HG02970 (cell line): Measurements from ENCODE around the gene SGCD.

Experiments
- ATAC-seq: cut with Tn5 transposase; IDR thresholded peaks from one replicate; pipeline ENCODE4 v1.9.1; 2021; ENCODE audit warnings: mild to moderate bottlenecking, moderate library complexity, moderate number of reproducible peaks; ENCODE audit not compliant: unreplicated experiment, low FRiP score

SGCD gene

GRCh38 chr5:156326718-156327259 is at the start of gene SGCD:
SGCD (plus strand) TSS chr5:156327164.
- no peak for ATAC-seq

DNA sequence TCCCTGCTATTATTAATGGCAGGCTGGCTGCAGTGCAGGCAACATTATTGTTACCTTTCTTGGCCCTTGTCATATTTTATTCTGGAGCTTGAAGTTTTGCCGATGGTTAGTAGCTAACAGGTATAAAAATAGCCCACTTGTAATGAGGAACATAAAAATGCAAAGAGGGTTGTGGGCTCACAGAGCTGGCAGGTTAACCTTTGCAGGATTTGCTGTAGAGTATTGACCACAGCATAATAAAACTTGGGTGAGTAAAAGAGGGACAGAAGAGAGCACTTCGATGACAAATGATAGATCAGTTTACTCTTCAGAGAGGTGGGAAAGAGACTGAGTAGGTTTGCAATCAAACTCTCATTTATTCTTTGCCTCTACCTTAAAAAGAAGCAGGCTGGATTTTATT is 49.7 kb upstream of the SGCD start:
- ATAC-seq, result no peak

DNA sequence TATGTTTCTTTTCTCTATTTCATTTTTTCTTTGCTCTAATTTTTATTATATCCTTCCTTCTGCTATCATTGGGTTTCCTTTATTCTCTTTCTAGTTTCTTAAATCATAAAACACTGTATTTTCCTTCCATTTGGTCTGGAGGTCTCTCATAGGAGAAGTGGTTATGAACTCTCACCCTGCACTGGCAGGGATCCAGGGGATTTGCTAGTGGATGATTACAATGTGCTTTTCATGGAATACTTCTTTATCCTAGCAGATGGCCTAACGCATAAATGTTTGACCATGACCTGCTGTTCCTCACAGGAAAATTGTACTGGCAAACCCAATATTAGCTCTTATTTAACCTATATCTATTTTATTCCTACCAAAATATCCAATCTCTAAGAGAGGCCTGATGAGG is 31.5 kb upstream of the SGCD start:
- ATAC-seq, result no peak

DNA sequence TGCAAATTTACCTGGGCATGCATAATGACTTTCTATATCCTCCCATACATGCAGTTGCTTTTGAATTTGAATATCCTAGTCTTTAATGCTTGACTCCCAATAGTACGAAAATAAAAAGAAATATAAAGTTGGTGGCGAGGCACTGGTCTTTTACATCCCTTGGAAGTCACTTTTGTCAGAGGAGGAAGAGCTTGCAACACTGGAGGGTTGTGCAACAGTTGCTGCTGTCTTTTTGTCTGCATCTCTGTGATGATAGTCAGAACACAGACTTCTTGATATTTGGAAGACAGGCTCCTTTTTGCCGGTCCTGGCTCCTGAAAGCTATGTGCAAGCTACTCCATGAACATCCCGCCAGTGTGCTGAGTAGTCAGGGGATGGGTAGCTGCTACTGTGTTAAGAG is 16.8 kb upstream of the SGCD start:
- no peak for ATAC-seq

- no peak for ATAC-seq
Measured at GRCh38 chr5:156312897-156313694, 13.9 kb upstream of the SGCD start.

DNA sequence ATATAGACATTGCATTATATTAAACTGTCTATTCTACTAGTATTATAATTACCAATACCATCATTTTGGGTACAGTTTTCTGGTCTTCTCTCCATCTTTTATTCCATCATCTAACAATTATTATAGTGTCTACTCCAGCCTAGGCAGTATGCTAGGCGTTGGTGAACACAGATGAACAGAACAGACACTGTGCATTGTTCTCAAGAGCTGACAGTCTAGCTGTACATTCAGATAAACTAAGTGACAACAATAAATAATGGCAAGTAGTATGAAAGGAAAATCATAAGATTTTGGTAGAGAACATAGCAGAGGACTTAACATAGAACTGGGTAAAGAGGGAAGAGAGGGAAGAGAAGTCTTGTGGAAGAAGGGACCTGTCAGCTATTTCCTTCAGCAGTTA is 12.5 kb upstream of the SGCD start:
- no peak for ATAC-seq

GRCh38 chr5:156322666-156323065 is 4.3 kb upstream of the SGCD start:
- no peak for ATAC-seq

- ATAC-seq, result no peak
Measured at GRCh38 chr5:156327296-156327695, 332 bp downstream of the SGCD start.

GRCh38 chr5:156328161-156328560 is 1.2 kb downstream of the SGCD start:
- no peak for ATAC-seq

DNA sequence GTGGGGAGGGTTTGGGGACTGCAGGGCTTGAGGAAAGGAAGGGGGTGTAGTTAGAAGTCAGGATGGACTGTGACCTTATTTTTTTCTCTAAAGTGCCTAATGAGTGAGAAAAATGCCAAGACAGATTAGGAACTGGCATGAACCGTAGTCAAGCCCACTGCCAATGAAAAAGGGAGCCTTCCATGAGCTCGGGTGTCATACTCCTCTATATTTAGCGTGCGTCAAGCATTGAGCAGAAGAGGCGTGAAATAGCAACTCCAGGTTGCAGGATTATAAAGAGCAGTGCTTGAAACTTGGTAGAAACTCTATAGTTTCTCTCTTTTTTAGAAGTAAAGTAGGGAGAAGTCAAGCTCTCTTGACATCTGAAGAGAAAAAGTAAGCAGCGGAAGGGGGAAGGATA is 1.8 kb downstream of the SGCD start:
- no peak for ATAC-seq

DNA sequence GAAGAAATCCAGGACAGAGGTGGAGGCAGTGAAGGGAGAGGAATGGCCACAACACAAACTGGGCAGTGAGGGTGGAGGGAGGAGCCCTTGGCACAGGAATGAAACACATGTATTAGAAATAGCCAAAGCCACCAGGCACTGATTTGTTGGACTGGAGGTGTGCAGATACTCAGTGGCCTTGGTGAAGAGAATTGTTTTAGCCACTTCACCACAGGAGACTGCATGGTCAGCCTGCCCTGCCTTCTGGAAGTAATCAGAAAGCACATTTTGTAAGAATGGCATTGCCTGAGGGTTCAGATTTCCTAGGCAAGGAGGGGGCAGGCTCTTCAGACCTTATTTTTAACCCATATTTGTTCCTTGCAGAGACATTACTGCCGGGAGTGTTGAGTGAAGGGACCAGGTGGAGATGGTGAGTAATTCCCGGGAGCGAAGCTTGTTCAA is 2.2 kb downstream of the SGCD start:
- ATAC-seq, result no peak

GRCh38 chr5:156330141-156330870 is 3.3 kb downstream of the SGCD start:
- ATAC-seq, result no peak

GRCh38 chr5:156331181-156331580 is 4.2 kb downstream of the SGCD start:
- no peak for ATAC-seq

DNA sequence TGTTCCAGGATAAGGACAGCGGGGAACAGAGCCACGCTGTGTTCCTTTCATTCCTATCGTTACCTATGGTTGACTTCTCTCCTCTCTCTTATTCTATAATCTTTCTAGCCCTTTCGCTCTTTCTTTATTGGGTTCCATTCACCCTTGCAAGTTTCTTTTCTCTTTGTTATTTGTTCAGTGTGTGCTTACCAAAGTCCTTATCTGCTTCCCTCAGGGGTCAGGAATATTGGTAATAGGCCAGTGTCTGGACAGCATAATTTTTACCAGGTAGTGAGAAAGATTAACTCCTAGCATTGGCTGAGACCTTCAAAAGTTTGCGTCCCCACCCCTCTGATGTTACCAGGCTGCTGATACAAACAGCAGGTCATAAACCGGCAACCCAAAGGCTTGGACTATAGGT is 4.9 kb downstream of the SGCD start:
- no peak for ATAC-seq

- ATAC-seq, result no peak
Measured at GRCh38 chr5:156332245-156332644, 5.3 kb downstream of the SGCD start.

GRCh38 chr5:156339139-156339841 is 12.3 kb downstream of the SGCD start:
- ATAC-seq, result no peak

DNA sequence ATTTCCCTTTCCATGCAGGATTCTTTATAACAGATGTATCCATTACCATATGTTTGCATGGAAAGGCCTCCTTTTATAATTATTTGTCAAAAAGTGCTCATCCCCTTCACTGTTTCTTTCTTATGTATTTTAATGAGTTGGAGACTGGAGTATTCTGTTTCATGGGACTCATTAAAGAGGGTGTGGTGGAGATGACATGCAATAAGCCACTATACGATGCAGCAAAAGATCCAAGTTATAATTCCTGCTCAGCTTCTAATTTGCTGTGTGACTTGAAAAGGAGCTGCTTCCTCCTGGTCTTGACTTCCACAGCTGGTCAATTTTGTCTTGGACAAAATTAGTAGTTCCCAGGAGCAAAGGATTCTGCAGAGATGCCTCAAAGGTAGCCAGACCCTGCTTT is 13.9 kb downstream of the SGCD start:
- ATAC-seq, result no peak

DNA sequence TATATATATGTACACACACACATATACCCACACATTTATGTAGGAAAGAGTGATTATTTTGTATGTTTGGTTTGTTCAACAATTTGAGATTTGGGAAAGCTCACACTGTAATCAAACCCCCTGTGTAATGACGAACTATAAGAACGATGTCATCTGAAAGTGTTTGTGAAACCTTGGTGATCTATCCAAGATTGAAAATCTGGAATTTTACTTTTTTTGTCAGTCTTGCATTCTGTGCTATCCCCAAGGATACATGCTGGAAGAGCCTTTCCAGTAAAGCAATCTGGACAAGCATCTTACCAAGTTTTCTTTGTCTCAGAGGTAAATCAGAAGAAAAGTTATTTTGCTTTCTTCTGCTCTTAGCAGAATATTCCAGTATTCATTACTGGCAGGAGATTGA is 23.3 kb downstream of the SGCD start:
- ATAC-seq, result no peak

GRCh38 chr5:156351423-156351822 is 24.5 kb downstream of the SGCD start:
- no peak for ATAC-seq

- no peak for ATAC-seq
Measured at GRCh38 chr5:156354571-156354970, 27.6 kb downstream of the SGCD start.

- ATAC-seq, result no peak
Measured at GRCh38 chr5:156356238-156356637, 29.3 kb downstream of the SGCD start.
